Heart right ventricle (tissue), 16 donors: Measurements from ENCODE around the gene VWA7. TPM values are rescaled to one million over a fixed set of nuclear protein-coding genes. Genes with fewer than 3 reads are reported as not detected.

Experiments used
- ATAC-seq, 8 donors: fragments of 200-7000 bp; cut with Tn5 transposase; one replicate each; pipeline ENCODE4 v1.9.1; 2020; ENCODE audit warnings: mild to moderate bottlenecking in 8 of 8, moderate library complexity in 8 of 8, moderate number of reproducible peaks in 1 of 8
- DNase-seq, 2 donors: peaks; one replicate each; pipeline ENCODE4 v3.0.0-alpha.2; 2020
- H3K27ac ChIP-seq, 10 donors: fragments of 200-600 bp; sonication (generic) in 2 of 10; one replicate each; pipeline versions ENCODE4 v1.5.0 to v1.8.0; 2020 to 2022; ENCODE audit warnings: mild to moderate bottlenecking in 3 of 10
- H3K27me3 ChIP-seq, 7 donors: fragments of 200-600 bp; one replicate each; pipeline ENCODE4 v1.8.0; 2021 to 2022; ENCODE audit warnings: mild to moderate bottlenecking in 2 of 7
- H3K36me3 ChIP-seq, 9 donors: fragments of 200-600 bp; sonication (generic) in 1 of 9; one replicate each; pipeline versions ENCODE4 v1.5.0 to v1.8.0; 2020 to 2022; ENCODE audit warnings: mild to moderate bottlenecking in 2 of 9
- H3K4me1 ChIP-seq, 9 donors: fragments of 200-600 bp; sonication (generic) in 1 of 9; one replicate each; pipeline versions ENCODE4 v1.5.0 to v1.8.0; 2020 to 2022; ENCODE audit warnings: mild to moderate bottlenecking in 4 of 9
- H3K4me3 ChIP-seq, 10 donors: fragments of 200-600 bp; sonication (generic) in 2 of 10; one replicate each; pipeline versions ENCODE4 v1.5.0 to v1.8.0; 2020 to 2022; ENCODE audit warnings: mild to moderate bottlenecking in 7 of 10, moderate library complexity in 2 of 10
- H3K9me3 ChIP-seq, 11 donors: fragments of 200-600 bp in 10 of 11; sonication (generic) in 2 of 11; one replicate each; pipeline versions ENCODE4 v1.5.0 to v1.8.0; 2013 to 2022; ENCODE audit warnings: mild to moderate bottlenecking in 2 of 11, control low read depth in 1 of 11, moderate library complexity in 1 of 11
- CTCF ChIP-seq, 9 donors: fragments of 200-600 bp; sonication (generic) in 2 of 9; IDR thresholded peaks; one replicate each; pipeline versions ENCODE4 v1.5.0 to v1.8.0; 2021 to 2022; ENCODE audit warnings: antibody characterized with exemption in 9 of 9, mild to moderate bottlenecking in 5 of 9, moderate library complexity in 1 of 9
- WGBS, 2 donors: extraction: QIAGEN DNeasy Blood & Tissue Kit; methylation state at CpG; one replicate each; pipeline ENCODE4 v1.1.7; 2013; ENCODE audit warnings: inconsistent platforms in 1 of 2; 5-methylcytosine and 5-hydroxymethylcytosine counted together
- intact Hi-C, 10 donors: fragments of 100-400 bp; cut with DNase I; formaldehyde crosslinking; loops; one replicate each; pipeline versions ENCODE4 v1.11.1 to v1.14.2; 2022
- polyA plus RNA-seq, 2 donors: library from polyadenylated mRNA; stranded (reverse); fragments of 200-250 nt; gene quantifications; one replicate each; pipeline ENCODE4 v1.2.3, GENCODE V29; 2013
- total RNA-seq, 10 donors: library from RNA; stranded (reverse); fragmentation: NEBNext Ultra II Directional in 3 of 10; extraction: Animal tissue kit (Norgen Biotek cat#: 25700) in 3 of 10; gene quantifications; one replicate each; pipeline versions ENCODE4 v1.2.1 to v1.2.4, GENCODE V29; 2021 to 2023
- donor health status: Arrhythmogenic right ventricular cardiomyopathy.
- donor health status: ischemic (EF 13 %, LVEDD 7.1; RV severe dilation, severe dysfunction).
- donor health status: healthy with polysubstance abuse.
- donor health status: DM: no; HTN: yes; CAD: no.
- donor health status: DM: no; HTN: no; CAD: no.
- donor health status: ischemic (EF 25% LVEDD 6.9; RV normal size, moderate dysfunction).
- donor health status: ischemic (EF 25% LVEDD 5.7; RV mildly dilated, moderate dysfunction).
- donor health status: healthy.
- donor health status: DM: yes; HTN: yes; CAD: no.
- donor health status: Ischemic cardiomyopathy.
- donor health status: ischemic (EF 35%, LVEDD 5.7; RV mildly dilated, moderate dysfunction).
- donor health status: nonischemic (EF 11% LVEDD 7.7; RV severe dilation, severe dysfunction).
- donor health status: DM: yes; HTN: yes; CAD: no.
- donor health status: PGD.
- donor health status: ischemic (EF 29% LVEDD 5.4; RV normal size, mild dysfunction).
- donor health status: nonischemic (EF 23%, LVEDD 6.1; RV moderate dilation, normal function).

The VWA7 gene
- total and polyA plus RNA-seq, 12 donors, result 2.2 to 28.3 (median 17.3) TPM

GRCh38 chr6:31734247-31734820, 42.8 kb downstream of the VWA7 start:
- TF ChIP-seq CTCF (IDR thresholded peaks at IDR 0.05), result no peak
- DNase-seq, result no peak
- no peak for ATAC-seq
- Histone ChIP-seq H3K9me3 (no peaks in the 10 kb centered on the region), H3K27me3 (no peaks in the 10 kb centered on the region), H3K4me3 (peak overlapping the region; percentile 47 to 94 (median 67)), H3K27ac (peak overlapping the region; percentile 48 to 98 (median 94)), H3K4me1 (peaks cover 7 to 77% (median 67%) of the 10 kb centered on the region in 9 donors), H3K36me3 (peaks cover 0 to 46% (median 29%) of the 10 kb centered on the region in 9 donors)
- intact Hi-C loops, result loop anchor here in 2 of 10 donors (10.0 kb wide), 2 partner anchors 60 to 100 kb away; partner anchors contain the start of gene VARS1 (in 1 of the 2)
- 8 to 30% methylated on average over 2 of the region's 2 CpGs for WGBS, 2 donors

- no peaks in the 10 kb centered on the region for H3K27me3 ChIP-seq
- no peak for TF ChIP-seq CTCF (IDR thresholded peaks at IDR 0.05)
- 79% methylated on average over 4 of the region's 4 CpGs for WGBS, 2 donors
- no peak for ATAC-seq
- no peaks in the 10 kb centered on the region for H3K9me3 ChIP-seq
- DNase-seq, result no peak
- peak overlapping the region in 4 of 10 donors; percentile 67 to 94 (median 83) for H3K4me3 ChIP-seq
- H3K4me1 ChIP-seq, result peaks cover 9 to 75% (median 68%) of the 10 kb centered on the region in 9 donors
- intact Hi-C loops, result loop anchor here in 2 of 10 donors (10.0 kb wide), 2 partner anchors 61 to 101 kb away; partner anchors contain the start of gene VARS1 (in 1 of the 2)
- H3K36me3 ChIP-seq, result peaks cover 0 to 46% (median 29%) of the 10 kb centered on the region in 9 donors
- H3K27ac ChIP-seq, result peak overlapping the region in 7 of 10 donors; percentile 87 to 98 (median 96)
Observed at GRCh38 chr6:31733734-31734133, 43.4 kb downstream of the VWA7 start.

GRCh38 chr6:31732029-31732428, 45.1 kb downstream of the VWA7 start:
- ATAC-seq (no peak), DNase-seq (no peak)
- Histone ChIP-seq H3K4me1 (peaks cover 16 to 75% (median 66%) of the 10 kb centered on the region in 9 donors), H3K36me3 (peaks cover 0 to 61% (median 35%) of the 10 kb centered on the region in 9 donors), H3K27ac (peak overlapping the region in 6 of 10 donors; percentile 15 to 97 (median 28)), H3K4me3 (no peak overlapping the region), H3K27me3 (no peaks in the 10 kb centered on the region), H3K9me3 (no peaks in the 10 kb centered on the region)
- 54% methylated on average over 3 of the region's 3 CpGs for WGBS, 2 donors
- no peak for TF ChIP-seq CTCF (IDR thresholded peaks at IDR 0.05)
- intact Hi-C loops, result loop anchor here in 2 of 10 donors (10.0 kb wide), 2 partner anchors 63 to 103 kb away; partner anchors contain the start of gene VARS1 (in 1 of the 2)

GRCh38 chr6:31730631-31731086, 46.5 kb downstream of the VWA7 start:
- no peaks in the 10 kb centered on the region for H3K9me3 ChIP-seq
- 89 to 95% methylated on average over 11 of the region's 11 CpGs for WGBS, 2 donors
- H3K4me3 ChIP-seq, result peak overlapping the region in 8 of 10 donors; percentile 66 to 95 (median 78)
- no peak for TF ChIP-seq CTCF (IDR thresholded peaks at IDR 0.05)
- DNase-seq (no peak), ATAC-seq (no peak)
- intact Hi-C loops, result loop anchor here in 2 of 10 donors (10.0 kb wide), 2 partner anchors 64 to 104 kb away; partner anchors contain the start of gene VARS1 (in 1 of the 2)
- H3K27me3 ChIP-seq, result no peaks in the 10 kb centered on the region
- peaks cover 0 to 75% (median 46%) of the 10 kb centered on the region in 9 donors for H3K36me3 ChIP-seq
- peaks cover 12 to 83% (median 59%) of the 10 kb centered on the region in 9 donors for H3K4me1 ChIP-seq
- H3K27ac ChIP-seq, result peak overlapping the region; percentile 93 to 97 (median 94)
